ENCODE measurements around the gene TOR2A. TPM values are rescaled to one million over a fixed set of nuclear protein-coding genes. Genes with fewer than 3 reads are reported as not detected.

TOR2A gene
- total and polyA plus RNA-seq, 2 of the 8 experiments (the other 6 are each of a cell fraction or from before 2014, with no cell fraction given) = 18.7 to 24.9 TPM

DNA sequence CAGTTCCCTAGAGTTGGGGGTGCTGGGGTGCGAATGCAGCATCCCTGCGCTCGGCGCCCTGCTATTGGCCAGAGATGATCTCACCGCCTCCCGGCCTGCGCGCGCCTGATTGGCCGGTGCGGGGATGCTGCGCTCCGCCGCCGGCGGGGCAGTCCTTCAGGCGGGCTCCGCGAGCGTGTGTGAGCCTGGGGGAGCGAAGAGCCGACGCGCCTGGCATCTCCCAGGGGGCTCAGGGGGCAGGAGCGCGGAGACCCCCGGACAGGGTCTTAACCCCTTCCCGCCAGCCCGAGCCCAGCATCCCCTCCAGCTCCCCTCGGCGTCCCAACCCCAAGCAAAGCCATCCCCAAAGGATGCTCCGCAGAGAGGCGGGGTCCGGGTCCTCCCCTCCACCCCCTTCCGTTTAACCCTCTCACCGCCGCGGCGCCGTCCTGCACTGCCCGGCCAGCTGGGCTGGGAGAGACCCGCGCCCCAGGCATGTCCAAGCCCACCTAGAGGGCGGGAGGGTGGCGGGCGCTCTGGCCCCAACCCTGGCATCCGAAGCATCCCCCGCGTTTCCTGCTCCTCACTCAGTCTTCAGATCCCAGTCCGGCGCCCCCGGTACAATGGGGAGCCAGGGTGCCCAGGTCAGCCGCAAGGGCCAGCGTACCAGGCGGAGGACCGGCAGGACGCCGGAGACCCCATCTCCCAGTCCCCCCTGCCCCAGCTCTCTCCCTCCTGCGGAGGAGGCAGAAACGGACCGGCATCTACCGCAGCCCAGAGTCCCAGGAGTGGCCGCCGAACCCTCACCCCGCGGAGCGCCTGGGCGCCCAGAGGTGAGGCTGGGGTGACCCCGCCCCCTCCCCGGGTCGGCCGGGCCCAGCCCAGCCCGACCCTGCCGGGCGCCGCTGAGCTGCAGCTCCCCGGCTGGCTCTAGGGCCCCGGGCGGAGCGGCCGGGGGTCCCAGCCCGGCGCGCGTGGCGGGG, 19.3 kb upstream of the TOR2A start (continued):
- TF ChIP-seq GABPA (IDR thresholded peaks at IDR 0.05; ENCODE audit: borderline replicate concordance, insufficient read depth, low read length) = no peak
- TF ChIP-seq, protein P1, sequence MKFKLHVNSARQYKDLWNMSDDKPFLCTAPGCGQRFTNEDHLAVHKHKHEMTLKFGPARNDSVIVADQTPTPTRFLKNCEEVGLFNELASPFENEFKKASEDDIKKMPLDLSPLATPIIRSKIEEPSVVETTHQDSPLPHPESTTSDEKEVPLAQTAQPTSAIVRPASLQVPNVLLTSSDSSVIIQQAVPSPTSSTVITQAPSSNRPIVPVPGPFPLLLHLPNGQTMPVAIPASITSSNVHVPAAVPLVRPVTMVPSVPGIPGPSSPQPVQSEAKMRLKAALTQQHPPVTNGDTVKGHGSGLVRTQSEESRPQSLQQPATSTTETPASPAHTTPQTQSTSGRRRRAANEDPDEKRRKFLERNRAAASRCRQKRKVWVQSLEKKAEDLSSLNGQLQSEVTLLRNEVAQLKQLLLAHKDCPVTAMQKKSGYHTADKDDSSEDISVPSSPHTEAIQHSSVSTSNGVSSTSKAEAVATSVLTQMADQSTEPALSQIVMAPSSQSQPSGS (IDR thresholded peaks at IDR 0.05; ENCODE audit: low read length) = peak; percentile 92
- TF ChIP-seq ASH2L (IDR thresholded peaks at IDR 0.05; ENCODE audit: low read length) = peak; percentile 70
- TF ChIP-seq KDM5A (IDR thresholded peaks at IDR 0.05; ENCODE audit: low read length) = no peak
- TF ChIP-seq EGR1 (IDR thresholded peaks at IDR 0.05; ENCODE audit: borderline replicate concordance, low read depth, low read length) = 0 out of 2 replicates have a peak, but pooled peaks have one; percentile 16
- 0 out of 2 replicates have a peak, but pooled peaks have one; percentile 30 for TF ChIP-seq SP4 (IDR thresholded peaks at IDR 0.05; ENCODE audit: low read length)
- peak; percentile 7; the same call in 1 of the 2 replicates for TF ChIP-seq CREB1 (IDR thresholded peaks at IDR 0.05)
- TF ChIP-seq CHD1 (IDR thresholded peaks at IDR 0.05; ENCODE audit: low read depth, low read length) = no peak
- TF ChIP-seq SUZ12 (IDR thresholded peaks at IDR 0.05; ENCODE audit: low read length) = no peak
- no peak for TF ChIP-seq EP300 (IDR thresholded peaks at IDR 0.05; ENCODE audit: borderline replicate concordance in 1 of 2, low read depth in 2 of 2, low read length in 2 of 2)
- TF ChIP-seq SIRT6 (IDR thresholded peaks at IDR 0.05; ENCODE audit: low read length) = no peak
- no peak for TF ChIP-seq SAP30 (IDR thresholded peaks at IDR 0.05; ENCODE audit: insufficient read depth, insufficient replicate concordance, low read length)
- no peak for TF ChIP-seq HDAC6 (IDR thresholded peaks at IDR 0.05; ENCODE audit: low read depth, low read length)
- no peak for TF ChIP-seq TBP (IDR thresholded peaks at IDR 0.05; ENCODE audit: low read depth, low read length)
- TF ChIP-seq CTBP2 (IDR thresholded peaks at IDR 0.05; ENCODE audit: borderline replicate concordance, insufficient read depth, insufficient read length, low read length) = peak; percentile 87
- TF ChIP-seq CBX5 (IDR thresholded peaks at IDR 0.05; ENCODE audit: low read depth, low read length) = no peak
- no peak for TF ChIP-seq SP2 (IDR thresholded peaks at IDR 0.05; ENCODE audit: low read length)
- TF ChIP-seq BRCA1 (IDR thresholded peaks at IDR 0.05; ENCODE audit: low read depth, low read length) = no peak
- TF ChIP-seq RAD21 (IDR thresholded peaks at IDR 0.05 in 1 of 2, conservative IDR thresholded peaks at IDR 0.05 in 1 of 2; ENCODE audit: low read depth in 2 of 2, low read length in 2 of 2) = no peak
- no peak for TF ChIP-seq TAF1 (IDR thresholded peaks at IDR 0.05; ENCODE audit: low read depth, low read length)
- TF ChIP-seq JUND (IDR thresholded peaks at IDR 0.05; ENCODE audit: low read length) = peak; percentile 72; the same call in 1 of the 2 replicates
- no peak for TF ChIP-seq RFX5 (IDR thresholded peaks at IDR 0.05; ENCODE audit: borderline replicate concordance, low read depth, low read length)
